HFF-Myc (cell line): ENCODE results near the gene CAPZA1.

ENCODE experiments used
- DNase-seq: peaks from one replicate; pipeline ENCODE4 v3.0.0-alpha.2; 2011; ENCODE audit warnings: low read depth; ENCODE audit errors: extremely low read depth
- H3K4me3 ChIP-seq: replicated peaks from 2 replicates; pipeline ENCODE4 v1.5.1; 2011; ENCODE audit warnings: low read depth, mild to moderate bottlenecking, control low read depth, low read length
- CTCF ChIP-seq: IDR thresholded peaks from 2 replicates; pipeline ENCODE4 v1.5.1; 2012; ENCODE audit warnings: mild to moderate bottlenecking, low read depth, low read length, control low read depth; ENCODE audit errors: missing control alignments

CAPZA1 gene

GRCh38 chr1:112619518-112620376 is at the start of gene CAPZA1:
TSS of gene CAPZA1 (plus strand) at chr1:112619832. CDS start at chr1:112619845, 13 bp downstream.
- no peak for TF ChIP-seq CTCF
- DNase-seq: peak; percentile 66
- peak within 1 kb of the TSS; percentile 99 for H3K4me3 ChIP-seq

DNA sequence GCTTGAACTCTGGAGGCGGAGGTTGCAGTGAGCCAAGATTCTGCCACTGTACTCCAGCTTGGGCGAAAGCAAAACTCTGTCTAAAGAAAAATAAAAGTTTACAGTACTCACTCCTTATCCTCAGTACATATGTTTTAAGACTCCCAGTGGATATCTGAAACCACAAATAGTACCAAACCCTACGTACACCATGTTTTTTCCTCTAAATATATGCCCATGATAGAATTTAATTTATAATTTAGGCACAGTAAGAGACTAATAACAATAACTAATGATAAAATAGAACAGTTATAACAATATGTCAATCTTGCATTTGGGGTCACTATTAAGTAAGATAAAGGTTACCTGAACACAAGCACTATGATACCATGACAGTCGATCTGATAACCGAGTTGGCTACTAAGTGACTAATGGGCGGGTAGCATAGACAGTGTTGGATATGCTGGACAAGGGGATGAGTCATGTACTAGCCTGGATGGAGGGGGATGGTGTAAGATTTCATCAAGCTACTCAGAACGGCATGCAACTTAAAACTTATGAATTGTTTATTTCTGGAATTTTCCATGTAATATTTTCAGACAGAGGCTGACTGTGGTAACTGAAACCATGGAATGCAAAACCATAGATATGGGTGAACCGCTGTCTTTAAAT is 44.4 kb upstream of the CAPZA1 start:
- DNase-seq: peak; percentile 81
- H3K4me3 ChIP-seq: no peak overlapping the region
- TF ChIP-seq CTCF: no peak

DNA sequence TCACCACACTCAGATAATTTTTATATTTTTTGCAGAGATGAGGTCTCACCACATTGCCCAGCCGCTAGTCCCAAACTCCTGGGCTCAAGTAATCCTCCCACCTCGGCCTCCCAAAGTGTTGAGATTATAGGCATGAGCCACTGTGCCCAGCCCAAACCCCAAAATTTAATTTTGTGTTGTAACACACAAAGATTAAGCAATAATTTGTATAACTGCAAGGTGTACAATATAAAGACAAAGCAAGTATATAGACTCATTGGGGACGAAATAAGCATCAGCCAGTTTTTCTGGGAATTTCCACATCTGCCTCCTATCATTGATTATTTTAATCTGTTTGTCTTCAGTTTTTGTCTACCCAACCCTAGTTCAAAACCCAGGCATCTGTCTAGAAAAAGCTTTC is 43.4 kb upstream of the CAPZA1 start:
- TF ChIP-seq CTCF: no peak
- H3K4me3 ChIP-seq: no peak overlapping the region
- no peak for DNase-seq

DNA sequence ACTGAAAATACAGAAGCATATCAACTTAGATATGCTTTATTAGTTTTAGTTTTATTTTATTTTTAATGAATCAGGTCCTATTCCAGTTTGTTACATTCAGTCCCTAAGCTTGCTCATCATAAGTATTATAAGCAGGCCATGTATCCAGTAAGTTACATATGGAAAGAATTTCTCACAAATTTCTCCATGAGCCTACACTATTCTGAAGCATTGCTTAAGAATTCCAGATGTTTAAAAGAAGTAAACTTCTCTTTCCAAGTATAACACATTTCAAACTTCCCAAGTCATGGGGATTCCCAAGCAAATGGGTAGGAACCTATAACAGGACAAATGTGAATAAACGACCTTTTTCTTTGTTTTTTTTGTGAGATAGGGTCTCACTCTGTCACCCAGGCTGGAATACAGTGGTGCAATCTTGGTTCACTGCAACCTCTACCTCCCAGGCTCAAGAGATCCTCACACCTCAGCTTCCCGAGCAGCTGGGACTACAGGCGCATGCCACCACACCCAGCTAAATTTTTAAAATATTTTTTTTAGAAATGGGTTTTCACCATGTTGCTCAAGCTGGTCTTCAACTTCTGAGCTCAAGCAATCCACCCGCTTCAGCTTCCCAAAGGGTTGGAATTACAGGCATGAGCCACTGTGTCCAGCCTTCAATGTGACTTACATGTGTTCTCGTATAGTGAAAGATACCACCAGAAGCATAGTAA is 39.7 kb upstream of the CAPZA1 start:
- DNase-seq: no peak
- no peak for TF ChIP-seq CTCF
- H3K4me3 ChIP-seq: no peak overlapping the region

- no peak for TF ChIP-seq CTCF
- H3K4me3 ChIP-seq: no peak overlapping the region
- DNase-seq: no peak
Measured at GRCh38 chr1:112581586-112582192, 37.9 kb upstream of the CAPZA1 start.

- no peak overlapping the region for H3K4me3 ChIP-seq
- no peak for TF ChIP-seq CTCF
- DNase-seq: no peak
Measured at GRCh38 chr1:112583366-112583765, 36.3 kb upstream of the CAPZA1 start.
